Measurements from ENCODE around the gene SERPINB11.
"Not testable (repeated sequence)": the region's sequence is repeated elsewhere in the genome, so short reads cannot be mapped to it uniquely, and the experiment has no call there.

Gene SERPINB11

GRCh38 chr18:63757541-63757940, 54.8 kb downstream of the SERPINB11 start:
- Mint-ChIP-seq H3K27ac (no peak overlapping the region), H3K4me1 (ENCODE audit: low read depth) (no peaks in the 10 kb centered on the region), H3K9me3 (peaks cover 11% of the 10 kb centered on the region), H3K27me3 (peaks cover 2% of the 10 kb centered on the region), H3K36me3 (ENCODE audit: low read depth) (no peaks in the 10 kb centered on the region), H3K4me3 (no peak overlapping the region)
- DNase-seq, result no peak

GRCh38 chr18:63758615-63759240, 56.0 kb downstream of the SERPINB11 start:
- Mint-ChIP-seq H3K27ac (no peak overlapping the region), H3K4me1 (ENCODE audit: low read depth) (no peaks in the 10 kb centered on the region), H3K27me3 (peaks cover 2% of the 10 kb centered on the region), H3K9me3 (peaks cover 11% of the 10 kb centered on the region), H3K4me3 (no peak overlapping the region), H3K36me3 (ENCODE audit: low read depth) (no peaks in the 10 kb centered on the region)
- DNase-seq, result no peak

GRCh38 chr18:63759786-63760185, 57.0 kb downstream of the SERPINB11 start:
- not testable (repeated sequence) for H3K27me3 Mint-ChIP-seq; H3K27ac Mint-ChIP-seq; DNase-seq; H3K4me3 Mint-ChIP-seq; H3K36me3 Mint-ChIP-seq (ENCODE audit: low read depth); H3K4me1 Mint-ChIP-seq (ENCODE audit: low read depth)
- peaks cover 11% of the 10 kb centered on the region for H3K9me3 Mint-ChIP-seq

GRCh38 chr18:63762518-63762917, 59.8 kb downstream of the SERPINB11 start:
- DNase-seq, result no peak
- Mint-ChIP-seq H3K9me3 (peaks cover 11% of the 10 kb centered on the region), H3K27ac (no peak overlapping the region), H3K4me1 (ENCODE audit: low read depth) (no peaks in the 10 kb centered on the region), H3K36me3 (ENCODE audit: low read depth) (no peaks in the 10 kb centered on the region), H3K4me3 (no peak overlapping the region), H3K27me3 (no peaks in the 10 kb centered on the region)

- DNase-seq, result no peak
- Mint-ChIP-seq H3K27ac (no peak overlapping the region), H3K27me3 (no peaks in the 10 kb centered on the region), H3K4me1 (ENCODE audit: low read depth) (no peaks in the 10 kb centered on the region), H3K36me3 (ENCODE audit: low read depth) (no peaks in the 10 kb centered on the region), H3K9me3 (peaks cover 11% of the 10 kb centered on the region), H3K4me3 (no peak overlapping the region)
These were observed 61.3 kb downstream of the SERPINB11 start for GRCh38 chr18:63763831-63764600.

GRCh38 chr18:63765837-63766236, 63.1 kb downstream of the SERPINB11 start:
- no peak overlapping the region for H3K27ac Mint-ChIP-seq
- DNase-seq, result no peak
- H3K4me1 Mint-ChIP-seq (ENCODE audit: low read depth), result no peaks in the 10 kb centered on the region
- H3K27me3 Mint-ChIP-seq, result no peaks in the 10 kb centered on the region
- H3K4me3 Mint-ChIP-seq, result no peak overlapping the region
- H3K36me3 Mint-ChIP-seq (ENCODE audit: low read depth), result no peaks in the 10 kb centered on the region
- no peaks in the 10 kb centered on the region for H3K9me3 Mint-ChIP-seq
